ENCODE data around the gene CAB39.

GRCh38 chr2:230866756-230867523 is 154.3 kb downstream of the CAB39 start:
- peak; percentile 77 for TF ChIP-seq POLR2AphosphoS5 (IDR thresholded peaks at IDR 0.05; ENCODE audit: borderline replicate concordance, low read depth, low read length)
- no peak for TF ChIP-seq EZH2 (IDR thresholded peaks at IDR 0.05)
